Measurements from ENCODE around the gene FXR1.

The FXR1 gene

DNA sequence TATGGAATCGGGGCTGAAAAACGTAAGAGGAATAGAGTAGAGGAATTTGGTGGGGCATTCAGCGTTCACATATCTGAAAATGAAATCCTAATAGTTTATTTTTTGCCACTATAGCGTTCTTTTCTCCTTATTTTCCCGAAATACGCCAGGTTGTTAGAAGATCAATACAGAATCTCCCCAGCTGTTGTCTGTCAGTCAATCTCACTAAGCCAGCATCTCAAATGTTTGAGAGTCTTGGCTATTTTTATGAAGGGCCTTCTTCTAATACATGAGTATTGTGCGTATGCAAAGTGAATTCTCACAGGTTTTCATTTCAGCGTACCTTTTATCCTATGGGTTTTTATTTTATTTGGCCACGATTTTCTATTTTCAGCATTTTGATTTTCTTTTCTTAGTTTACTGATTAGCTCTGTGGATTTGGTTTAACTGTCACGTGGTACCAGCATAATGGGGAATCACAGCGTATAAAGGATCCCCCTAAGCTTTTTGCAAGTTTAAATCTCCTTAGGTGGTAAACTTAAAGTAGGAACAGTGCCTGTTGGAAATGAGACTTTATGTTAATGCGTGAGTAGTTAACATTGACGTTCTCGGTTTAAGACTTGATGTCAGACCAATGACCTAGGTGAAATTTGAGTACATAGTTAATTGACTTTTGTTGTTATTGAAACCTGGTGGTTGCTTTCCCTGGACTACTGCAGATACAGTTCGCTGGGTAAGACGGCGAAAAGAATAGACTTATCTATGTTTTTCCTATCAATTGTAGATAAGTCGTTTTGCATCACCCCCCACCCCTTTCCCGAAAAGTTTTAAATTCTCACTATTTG lies 1.3 kb downstream of the FXR1 start:
- no peak for TF ChIP-seq CTCF (IDR thresholded peaks at IDR 0.05; ENCODE audit: borderline replicate concordance, insufficient read depth, low read depth, low read length)
- peak overlapping the region; percentile 98 for H3K4me3 ChIP-seq (ENCODE audit: low read depth, low read length)

- H3K4me3 ChIP-seq (ENCODE audit: low read depth, low read length), result no peak overlapping the region
- no peak for TF ChIP-seq CTCF (IDR thresholded peaks at IDR 0.05; ENCODE audit: borderline replicate concordance, insufficient read depth, low read depth, low read length)
Observed at GRCh38 chr3:180918542-180918941, 6.1 kb downstream of the FXR1 start.

- no peak for TF ChIP-seq CTCF (IDR thresholded peaks at IDR 0.05; ENCODE audit: borderline replicate concordance, insufficient read depth, low read depth, low read length)
- no peak overlapping the region for H3K4me3 ChIP-seq (ENCODE audit: low read depth, low read length)
Observed at GRCh38 chr3:180922242-180922641, 9.8 kb downstream of the FXR1 start.

GRCh38 chr3:180923561-180923960 lies 11.1 kb downstream of the FXR1 start:
- H3K4me3 ChIP-seq (ENCODE audit: low read depth, low read length), result no peak overlapping the region
- no peak for TF ChIP-seq CTCF (IDR thresholded peaks at IDR 0.05; ENCODE audit: borderline replicate concordance, insufficient read depth, low read depth, low read length)

DNA sequence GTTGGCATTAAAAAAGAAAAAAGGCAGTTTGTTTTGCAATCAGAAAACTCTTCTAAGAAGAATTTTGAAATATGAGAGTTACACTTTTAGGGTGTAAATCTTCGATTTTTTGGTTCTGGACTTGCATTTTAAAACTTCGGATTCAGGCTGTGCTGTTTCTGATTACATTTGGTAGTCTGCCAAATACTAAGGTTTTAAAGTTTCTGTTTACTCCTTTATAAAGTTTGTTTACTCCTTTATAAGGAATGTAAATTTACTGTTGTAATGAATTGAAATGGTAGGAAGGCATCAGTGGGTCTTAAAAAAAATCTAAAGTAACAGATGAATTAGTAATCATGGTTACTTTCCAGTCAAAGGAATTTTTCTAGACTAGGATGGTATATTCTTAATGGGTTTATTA lies 14.1 kb downstream of the FXR1 start:
- TF ChIP-seq CTCF (IDR thresholded peaks at IDR 0.05; ENCODE audit: borderline replicate concordance, insufficient read depth, low read depth, low read length), result no peak
- H3K4me3 ChIP-seq (ENCODE audit: low read depth, low read length), result no peak overlapping the region

DNA sequence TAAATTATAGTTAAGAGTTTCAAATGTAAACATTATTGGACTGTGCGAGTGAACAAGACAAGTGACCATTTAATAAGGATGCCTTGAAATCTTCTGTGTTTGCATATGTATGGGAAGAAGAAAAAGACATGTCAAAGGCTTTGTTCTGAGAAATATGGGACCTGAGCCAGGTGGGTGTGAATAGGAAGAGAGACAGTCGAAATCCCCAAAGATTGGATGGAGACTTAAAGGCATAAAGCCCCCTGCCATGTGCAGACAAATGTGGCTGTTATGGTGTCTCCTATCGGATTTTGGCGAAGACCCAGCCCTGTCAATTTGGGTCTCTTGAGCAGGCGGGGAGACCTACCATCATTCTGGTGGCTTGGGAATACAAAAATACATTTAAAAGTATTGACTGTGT lies 16.9 kb downstream of the FXR1 start:
- H3K4me3 ChIP-seq (ENCODE audit: low read depth, low read length), result no peak overlapping the region
- no peak for TF ChIP-seq CTCF (IDR thresholded peaks at IDR 0.05; ENCODE audit: borderline replicate concordance, insufficient read depth, low read depth, low read length)

- TF ChIP-seq CTCF (IDR thresholded peaks at IDR 0.05; ENCODE audit: borderline replicate concordance, insufficient read depth, low read depth, low read length), result no peak
Observed at GRCh38 chr3:180930526-180930925, 18.1 kb downstream of the FXR1 start.

More at GRCh38 chr3:180930526-180930925, 18.1 kb downstream of the FXR1 start:
- no peak overlapping the region for H3K4me3 ChIP-seq (ENCODE audit: low read depth, low read length)
